Stimulated activated CD4-positive, alpha-beta T cell treated with anti-CD3 and anti-CD28 coated beads, Interleukin-15, amount 100 ng/mL, for 24 hours (primary cell): ENCODE results near the gene RPS17.
"Not testable (repeated sequence)": the region's sequence is repeated elsewhere in the genome, so short reads cannot be mapped to it uniquely, and the experiment has no call there.

ENCODE experiments used
- DNase-seq: peaks from one replicate; pipeline ENCODE4 v3.0.0-alpha.2; 2020

Gene RPS17

GRCh38 chr15:82545002-82545401, 4.7 kb upstream of the RPS17 start:
- DNase-seq, result no peak

- no peak for DNase-seq
Measured at GRCh38 chr15:82544431-82544830, 4.2 kb upstream of the RPS17 start.

DNA sequence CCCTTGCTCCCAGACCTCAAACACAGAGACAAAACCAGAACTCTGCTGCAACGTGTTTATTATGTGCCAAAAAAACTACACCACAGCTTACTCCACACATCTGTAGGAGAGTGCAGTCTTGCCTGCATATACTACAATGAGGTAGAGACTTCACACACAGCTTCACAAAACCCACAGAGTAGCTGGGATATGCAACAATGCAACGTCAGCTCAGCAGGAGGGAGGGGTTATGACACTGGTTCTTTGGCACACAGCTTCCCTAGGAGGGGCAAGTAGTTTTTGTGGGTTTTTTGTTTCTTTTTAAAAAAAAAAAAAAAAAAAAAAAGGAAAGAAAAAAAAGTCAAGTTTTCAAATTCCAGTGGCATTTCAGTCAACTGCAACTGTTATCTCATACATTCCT, 2.9 kb upstream of the RPS17 start:
- no peak for DNase-seq

- DNase-seq, result peak; percentile 13
Measured at GRCh38 chr15:82540984-82541431, 751 bp upstream of the RPS17 start.

DNA sequence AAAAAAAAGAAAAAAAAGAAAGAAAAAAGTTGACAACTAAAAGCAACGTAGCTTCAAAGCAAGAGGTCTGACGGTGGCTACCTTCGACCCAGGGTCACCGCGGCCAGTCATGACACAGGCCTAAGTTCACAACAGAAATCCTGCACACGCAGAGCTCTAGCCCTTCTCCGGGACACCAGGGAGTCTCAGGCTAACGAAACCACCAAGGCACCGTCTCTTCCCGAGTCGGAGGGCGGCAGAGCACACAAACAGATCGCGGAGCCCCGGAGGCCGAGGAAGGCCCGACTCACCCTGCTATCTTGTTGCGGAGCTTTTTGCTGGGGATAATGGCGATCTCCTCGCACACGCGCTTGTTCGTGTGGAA, 584 bp downstream of the RPS17 start:
- DNase-seq, result peak; percentile 41

DNA sequence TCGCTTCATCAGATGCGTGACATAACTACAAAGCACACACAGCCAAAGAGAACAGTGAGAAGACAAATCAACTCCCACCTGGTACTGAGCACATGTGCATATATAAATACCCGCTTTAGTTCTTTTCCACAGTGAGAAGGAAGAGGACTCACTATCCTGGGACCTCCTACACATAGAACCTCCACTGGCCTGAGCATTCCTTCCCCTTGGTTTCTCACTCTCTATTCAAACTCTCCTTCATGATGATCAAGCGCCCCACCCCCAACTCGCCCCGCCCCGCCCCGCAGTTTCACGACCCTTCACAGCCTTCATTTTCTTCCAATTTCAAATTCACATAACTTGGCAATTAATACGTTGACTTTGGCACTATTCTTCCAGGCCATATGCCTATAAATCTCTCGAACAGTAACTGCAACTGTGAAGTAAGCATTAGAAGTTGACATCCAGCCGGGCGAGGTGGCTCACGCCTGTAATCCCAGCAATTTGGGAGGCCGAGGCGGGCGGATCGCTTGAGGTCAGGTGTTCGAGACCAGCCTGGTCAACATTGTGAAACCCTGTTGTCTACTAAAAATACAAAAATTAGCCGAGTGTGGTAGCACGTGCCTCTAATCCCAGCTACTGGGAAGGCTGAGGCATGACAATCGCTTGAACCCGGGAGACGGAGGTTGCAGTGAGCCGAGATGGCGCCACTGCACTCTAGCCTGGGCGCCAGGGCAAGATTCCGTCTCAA, 1.1 kb downstream of the RPS17 start:
- DNase-seq, result peak; percentile 46

- DNase-seq, result peak; percentile 8
Measured at GRCh38 chr15:82537351-82537908, 2.8 kb downstream of the RPS17 start.

- peak; percentile 7 for DNase-seq
Measured at GRCh38 chr15:82536409-82537350, 3.6 kb downstream of the RPS17 start.

GRCh38 chr15:82535566-82536408, 4.5 kb downstream of the RPS17 start:
- DNase-seq, result peak; percentile 21

DNA sequence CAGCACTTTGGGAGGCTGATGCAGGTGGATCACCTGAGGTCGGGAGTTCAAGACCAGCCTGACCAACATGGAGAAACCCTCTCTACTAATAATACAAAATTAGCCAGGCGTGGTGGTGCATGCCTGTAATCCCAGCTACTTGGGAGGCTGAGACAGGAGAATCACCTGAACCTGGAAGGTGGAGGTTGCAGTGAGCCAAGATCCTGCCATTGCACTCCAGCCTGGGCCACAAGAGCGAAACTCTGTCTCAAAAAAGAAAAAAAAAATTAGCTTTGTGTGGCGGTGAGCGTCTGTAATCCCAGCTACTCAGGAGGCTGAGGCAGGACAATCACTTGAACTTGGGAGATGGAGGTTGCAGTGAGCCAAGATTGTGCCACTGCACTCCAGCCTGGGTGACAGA, 5.1 kb downstream of the RPS17 start:
- DNase-seq, result not testable (repeated sequence)

DNA sequence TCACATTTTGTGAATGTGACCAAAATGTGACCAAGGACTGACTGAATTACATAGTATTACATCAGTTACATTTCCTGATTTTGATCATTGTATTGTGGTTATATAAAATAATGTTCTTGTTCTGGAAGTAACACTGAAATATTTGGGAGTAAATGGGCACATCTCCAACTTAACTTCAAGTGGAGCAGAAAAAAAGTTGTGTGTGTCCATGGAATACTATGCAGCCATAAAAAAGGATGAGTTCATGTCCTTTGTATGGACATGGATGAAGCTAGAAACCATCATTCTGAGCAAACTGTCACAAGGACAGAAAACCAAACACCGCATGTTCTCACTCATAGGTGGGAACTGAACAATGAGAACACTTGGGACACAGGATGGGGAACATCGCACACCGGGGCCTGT, 5.8 kb downstream of the RPS17 start:
- peak; percentile 13 for DNase-seq

DNA sequence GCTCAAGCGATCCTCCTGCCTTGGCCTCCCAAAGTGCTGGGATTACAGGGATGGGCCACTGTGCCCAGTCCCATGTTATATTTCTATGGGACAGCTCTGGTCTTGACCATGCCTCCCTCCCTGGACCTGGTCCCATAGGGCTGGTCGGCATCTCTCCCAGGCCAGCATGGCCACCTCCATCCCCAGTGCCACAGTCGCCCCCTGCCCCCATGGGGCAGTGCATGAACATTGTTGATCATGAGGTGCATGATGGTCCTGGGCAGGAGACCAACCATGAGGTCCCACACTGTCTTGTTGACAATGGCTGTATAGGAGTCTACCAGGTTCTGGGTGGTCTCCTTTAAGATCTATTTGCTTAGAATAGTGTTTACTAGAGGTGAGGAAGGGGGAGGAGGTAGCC, 6.5 kb downstream of the RPS17 start:
- DNase-seq, result peak; percentile 11

- DNase-seq, result no peak
Measured at GRCh38 chr15:82532991-82533481, 7.2 kb downstream of the RPS17 start.

- no peak for DNase-seq
Measured at GRCh38 chr15:82532383-82532990, 7.8 kb downstream of the RPS17 start.

DNA sequence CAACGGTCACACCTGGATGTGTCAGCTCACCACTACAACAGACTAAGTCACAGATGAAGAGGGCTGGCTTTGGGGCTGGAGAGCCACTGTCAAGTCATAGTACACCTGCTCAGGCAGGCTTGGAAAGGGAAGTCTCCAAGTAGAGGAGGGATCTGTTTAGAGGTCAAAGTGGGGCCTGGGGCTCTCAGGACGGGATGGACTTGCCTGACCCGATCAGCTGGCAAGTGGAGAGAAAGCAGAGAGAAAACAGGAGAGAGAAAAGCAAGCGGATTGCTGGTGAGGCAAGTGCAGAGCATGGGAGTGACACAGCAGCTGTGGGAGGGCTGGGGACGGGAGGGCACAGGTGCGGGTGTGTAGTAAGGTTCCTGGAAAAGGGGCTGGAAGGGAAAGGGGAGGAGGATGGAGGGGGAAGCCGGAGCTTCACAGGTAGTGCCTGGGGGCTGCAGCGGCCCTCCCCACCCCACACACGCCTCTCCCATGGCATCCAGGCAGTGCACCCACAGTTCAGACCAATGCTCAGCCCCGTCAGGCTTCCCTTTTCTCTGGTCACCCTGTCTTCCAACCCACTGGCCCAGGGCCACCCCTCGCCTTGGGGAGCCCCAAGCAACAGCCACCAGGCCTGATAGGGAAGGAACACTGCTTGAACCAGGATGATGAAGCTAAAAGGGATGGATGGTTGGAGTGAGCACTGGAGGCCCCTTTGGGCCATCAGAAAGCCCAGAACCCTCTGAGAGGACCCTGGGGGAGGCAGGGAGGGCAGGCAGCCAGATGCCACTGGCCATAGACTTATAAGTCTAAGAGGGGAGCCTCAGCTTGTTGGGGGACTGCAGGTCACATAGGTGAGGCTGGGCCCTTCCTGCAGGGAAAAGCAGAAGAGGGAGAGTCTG, 8.5 kb downstream of the RPS17 start:
- no peak for DNase-seq

DNA sequence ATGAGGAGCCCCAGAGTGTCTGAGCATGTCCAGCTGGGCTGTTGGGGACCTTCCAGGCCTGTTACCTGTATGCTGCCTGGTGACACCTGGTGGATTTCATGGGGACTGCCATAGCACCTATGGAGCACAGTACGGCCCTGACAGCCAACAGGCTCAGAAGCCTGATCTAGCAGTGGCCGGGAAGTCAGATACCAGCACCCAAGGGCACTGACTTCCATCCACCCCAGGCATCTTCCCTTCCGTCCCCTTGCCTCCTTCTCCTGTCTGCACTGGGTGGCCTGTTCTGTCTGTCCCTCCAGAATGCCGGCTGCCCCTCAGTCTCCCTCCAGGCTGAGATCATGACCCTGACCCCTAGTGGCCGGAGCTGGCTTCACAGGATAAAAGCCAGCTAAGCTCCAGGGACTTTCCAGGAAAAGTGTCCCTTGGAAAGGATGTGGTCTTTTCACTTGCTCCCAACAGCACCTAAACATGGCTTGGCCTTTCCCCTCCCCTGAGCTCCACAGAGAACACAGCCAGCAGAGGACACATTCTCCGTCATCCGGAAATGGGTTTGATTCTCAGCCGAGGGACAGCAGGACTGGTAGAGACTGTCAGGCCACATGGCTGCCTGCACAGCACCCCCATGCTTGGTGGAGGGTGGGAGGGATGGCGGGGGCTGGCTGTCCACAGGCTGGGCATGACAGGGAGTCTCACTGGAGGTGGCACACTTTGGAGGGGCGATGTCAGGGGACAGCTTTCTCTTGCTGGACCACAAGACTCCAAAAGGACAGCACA, 9.5 kb downstream of the RPS17 start:
- DNase-seq, result peak; percentile 72

DNA sequence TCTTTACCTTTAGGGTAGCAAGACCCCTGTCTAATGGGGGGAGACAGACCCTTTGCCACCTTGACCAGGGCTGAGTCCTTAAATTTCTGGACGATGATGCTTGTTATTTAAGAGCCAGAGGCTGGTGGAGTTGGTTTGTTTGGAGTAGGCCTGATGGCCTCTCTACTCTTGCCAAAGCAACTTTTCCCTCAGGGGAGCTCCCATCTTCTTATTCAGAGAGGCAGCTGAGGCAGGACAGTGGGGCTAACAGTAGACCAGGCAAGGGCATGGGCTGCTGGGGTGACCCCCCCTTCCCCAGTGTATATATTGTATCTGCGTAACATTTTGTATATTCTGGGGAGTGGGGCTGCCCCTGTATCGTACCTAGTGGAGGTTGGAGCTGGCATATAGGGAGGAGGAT, 10.3 kb downstream of the RPS17 start:
- no peak for DNase-seq

- not testable (repeated sequence) for DNase-seq
Measured at GRCh38 chr15:82513587-82513986, 26.7 kb downstream of the RPS17 start.

- not testable (repeated sequence) for DNase-seq
Measured at GRCh38 chr15:82507693-82508092, 32.6 kb downstream of the RPS17 start.

DNA sequence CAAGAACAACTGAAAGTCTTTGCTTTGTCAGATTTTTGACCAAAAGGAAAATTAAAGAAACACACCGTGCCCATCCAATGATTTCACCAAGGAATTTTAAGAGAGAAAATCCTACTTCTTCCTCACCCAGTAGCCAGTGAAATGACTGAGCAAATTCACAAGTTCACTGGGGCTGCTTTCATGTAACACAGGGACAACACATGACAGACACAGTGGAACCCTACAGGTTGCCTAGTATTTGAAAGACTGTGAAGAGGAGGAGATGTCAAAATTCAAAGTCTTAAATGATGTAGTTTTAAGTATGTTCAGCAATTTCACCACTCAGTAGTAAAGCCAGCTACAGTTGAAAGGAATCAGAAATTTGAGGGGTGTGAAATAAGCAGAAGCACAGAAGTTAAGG, 33.2 kb downstream of the RPS17 start:
- not testable (repeated sequence) for DNase-seq
